HG03342 (cell line): Measurements from ENCODE around the gene MAN2C1.
A peak's percentile ranks its signal among the peaks of the same experiment; 100 is the strongest.
"Not testable (repeated sequence)": the region's sequence is repeated elsewhere in the genome, so short reads cannot be mapped to it uniquely, and the experiment has no call there.

Source experiments
- ATAC-seq: cut with Tn5 transposase; IDR thresholded peaks from one replicate; pipeline ENCODE4 v1.9.1; 2021; ENCODE audit warnings: mild to moderate bottlenecking, moderate library complexity; ENCODE audit not compliant: unreplicated experiment

MAN2C1 gene

GRCh38 chr15:75367913-75368688 lies at the start of gene MAN2C1:
Gene MAN2C1 (minus strand): TSS chr15:75368607. CDS start chr15:75368583, 24 bp downstream.
- peak; percentile 86 for ATAC-seq

GRCh38 chr15:75416584-75416983 lies 48.2 kb upstream of the MAN2C1 start:
- no peak for ATAC-seq

- no peak for ATAC-seq
These were observed 41.8 kb upstream of the MAN2C1 start for GRCh38 chr15:75410196-75410595.

GRCh38 chr15:75407083-75407482 lies 38.7 kb upstream of the MAN2C1 start:
- no peak for ATAC-seq

- no peak for ATAC-seq
These were observed 35.5 kb upstream of the MAN2C1 start for GRCh38 chr15:75403892-75404291.

- ATAC-seq = no peak
These were observed 29.1 kb upstream of the MAN2C1 start for GRCh38 chr15:75397494-75397893.

- ATAC-seq = no peak
These were observed 21.5 kb upstream of the MAN2C1 start for GRCh38 chr15:75389791-75390382.

- ATAC-seq = not testable (repeated sequence)
These were observed 15.6 kb upstream of the MAN2C1 start for GRCh38 chr15:75383986-75384385.

GRCh38 chr15:75380773-75381172 lies 12.4 kb upstream of the MAN2C1 start:
- no peak for ATAC-seq

- ATAC-seq = no peak
These were observed 3.7 kb upstream of the MAN2C1 start for GRCh38 chr15:75371901-75372688.

- no peak for ATAC-seq
These were observed 3.1 kb upstream of the MAN2C1 start for GRCh38 chr15:75371486-75371885.

GRCh38 chr15:75369897-75370581 lies 1.6 kb upstream of the MAN2C1 start:
- no peak for ATAC-seq

- ATAC-seq = no peak
These were observed 357 bp upstream of the MAN2C1 start for GRCh38 chr15:75368689-75369239.

- ATAC-seq = no peak
These were observed 948 bp downstream of the MAN2C1 start for GRCh38 chr15:75367406-75367912.

- no peak for ATAC-seq
These were observed 1.4 kb downstream of the MAN2C1 start for GRCh38 chr15:75367006-75367405.

- no peak for ATAC-seq
These were observed 2.2 kb downstream of the MAN2C1 start for GRCh38 chr15:75366163-75366562.

GRCh38 chr15:75364881-75365280 lies 3.5 kb downstream of the MAN2C1 start:
- ATAC-seq = no peak

GRCh38 chr15:75363786-75364185 lies 4.6 kb downstream of the MAN2C1 start:
- no peak for ATAC-seq

GRCh38 chr15:75362642-75363249 lies 5.7 kb downstream of the MAN2C1 start:
- no peak for ATAC-seq

GRCh38 chr15:75361989-75362641 lies 6.3 kb downstream of the MAN2C1 start:
- ATAC-seq = no peak
